ENCODE measurements around the gene DSTYK. TPM values are rescaled to one million over a fixed set of nuclear protein-coding genes. Genes with fewer than 3 reads are reported as not detected.

DSTYK gene
- polyA plus RNA-seq, 3 donors: 2.7 to 5.2 (median 3.0) TPM

DNA sequence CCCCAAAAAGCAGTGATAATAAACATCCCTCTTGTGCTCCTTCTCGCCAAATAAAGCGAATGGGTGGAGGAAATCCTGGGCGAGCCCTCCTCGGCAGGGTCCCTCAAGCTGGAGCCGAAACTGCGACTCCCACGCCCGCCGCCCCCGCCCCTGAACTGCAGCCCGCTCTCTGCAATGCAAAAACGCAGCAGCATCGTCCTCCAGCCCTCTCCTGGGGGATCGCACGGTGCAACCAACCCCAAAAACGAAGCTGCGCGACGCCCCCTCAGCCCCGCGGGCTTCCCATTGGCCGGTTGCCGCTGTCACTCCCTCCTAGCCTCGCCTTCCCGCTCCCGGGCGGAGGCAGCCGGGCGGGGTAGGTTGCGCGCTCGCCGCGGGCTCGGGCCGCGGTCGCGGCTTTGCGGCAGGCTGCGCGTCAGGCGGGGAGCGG, 16.1 kb upstream of the DSTYK start, which contains the start of gene TMCC2:
TSS of gene TMCC2 (plus strand) at position 363 of the 430 bp plus-strand sequence. CDS start 619 bp downstream, outside the sequence.
- 0 to 1% (median 1%) methylated on average over 43 to 44 of the region's 44 CpGs for WGBS, 3 donors
- H3K27ac ChIP-seq (ENCODE audit: low read depth, low read length): no peak within 1 kb of the TSS

DNA sequence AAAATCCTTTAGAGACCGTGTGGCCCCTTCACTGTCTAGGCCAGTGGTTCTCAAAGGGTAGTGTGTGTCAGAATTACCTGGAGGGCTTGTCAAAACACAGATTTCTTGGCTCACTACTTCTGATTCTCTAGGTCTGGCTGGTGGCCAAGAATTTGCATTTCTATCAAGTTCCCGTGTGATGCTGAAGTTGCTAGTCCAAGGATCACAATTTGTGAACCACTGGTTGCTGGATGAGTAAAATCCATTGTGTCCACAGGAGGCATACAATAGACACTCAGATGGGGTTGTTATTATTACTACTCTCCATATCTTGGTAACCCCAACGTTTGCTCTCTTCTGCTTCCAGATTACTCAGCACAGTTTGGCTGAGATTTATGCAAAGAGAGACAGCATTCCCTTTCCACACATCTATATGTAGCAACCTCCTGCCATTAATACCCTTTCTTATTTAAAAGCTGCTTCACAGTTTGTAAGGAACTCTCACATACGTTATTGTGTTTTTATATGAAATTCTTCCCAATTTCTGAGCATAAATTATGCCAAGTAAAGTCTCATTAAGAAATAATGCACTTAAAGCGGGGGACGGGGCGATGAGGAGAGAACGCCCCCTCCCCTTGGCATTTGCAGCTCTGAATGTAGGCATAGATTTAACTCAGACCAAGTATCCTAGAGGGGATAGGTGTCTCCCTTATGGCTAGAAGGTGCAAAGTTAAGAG, 15.5 kb upstream of the DSTYK start:
- no peak overlapping the region for H3K27ac ChIP-seq (ENCODE audit: low read depth, low read length)
- WGBS, 3 donors: 13 to 19% (median 13%) methylated on average over 8 of the region's 8 CpGs

DNA sequence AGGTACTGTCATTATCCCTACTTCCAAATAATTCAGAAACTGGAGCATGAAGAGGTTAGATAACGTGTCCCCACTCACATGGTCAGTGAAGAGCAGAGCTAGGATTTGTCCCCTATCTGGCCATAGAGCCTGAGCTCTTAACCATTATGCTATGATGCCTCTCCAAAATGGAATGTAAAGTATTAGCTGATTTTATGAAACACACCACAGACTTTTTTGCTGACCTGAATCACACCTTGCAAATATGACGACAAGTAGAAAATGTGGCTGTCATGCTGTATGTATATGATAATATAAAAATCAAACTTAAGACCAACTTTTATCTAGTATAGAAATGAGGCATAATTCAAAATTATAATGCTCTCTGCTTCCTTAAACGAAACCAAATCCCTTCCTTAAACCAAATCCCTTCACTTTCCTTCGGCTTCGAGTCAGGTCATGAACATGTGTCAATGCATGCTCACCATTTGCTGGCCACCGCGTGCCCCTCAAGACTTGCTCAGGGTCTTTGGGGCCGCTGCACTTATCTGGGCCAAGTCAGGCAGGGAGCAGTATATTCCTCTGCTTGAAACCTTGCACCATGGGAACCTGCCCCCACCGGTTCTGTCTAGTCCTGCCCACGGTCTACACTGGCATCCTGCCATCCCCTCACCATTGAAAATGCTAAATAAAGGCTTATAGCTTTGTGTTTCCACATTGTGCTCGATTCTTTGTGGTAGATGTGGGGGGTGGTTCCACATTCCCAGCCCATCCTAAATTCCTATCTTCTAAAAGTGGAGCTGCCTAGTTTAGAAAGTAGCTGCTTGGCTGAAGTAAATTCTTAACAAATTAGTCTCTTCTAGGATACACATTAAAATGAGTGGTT, 14.6 kb upstream of the DSTYK start:
- WGBS, 3 donors: 60 to 75% (median 68%) methylated on average over 11 of the region's 11 CpGs
- H3K27ac ChIP-seq (ENCODE audit: low read depth, low read length): no peak overlapping the region

DNA sequence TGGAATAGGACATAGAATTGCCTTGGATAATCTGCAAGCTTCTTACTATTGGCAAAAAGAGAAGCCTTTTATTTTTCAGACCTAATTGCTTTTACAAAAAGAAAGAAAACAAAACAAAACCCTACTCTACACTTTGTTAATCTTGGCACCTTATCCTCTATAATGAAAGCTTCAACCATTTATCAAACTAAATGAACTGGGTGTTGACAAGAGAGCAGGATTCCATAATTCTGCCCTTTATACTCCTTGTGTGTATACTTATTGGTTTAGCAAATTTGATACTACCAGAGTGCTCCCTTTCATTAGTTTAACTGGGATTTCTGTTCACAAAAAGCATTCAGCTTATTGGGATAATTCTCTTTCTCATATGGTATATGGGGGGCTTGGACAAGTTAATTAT, 13.2 kb upstream of the DSTYK start:
- no peak overlapping the region for H3K27ac ChIP-seq (ENCODE audit: low read depth, low read length)

DNA sequence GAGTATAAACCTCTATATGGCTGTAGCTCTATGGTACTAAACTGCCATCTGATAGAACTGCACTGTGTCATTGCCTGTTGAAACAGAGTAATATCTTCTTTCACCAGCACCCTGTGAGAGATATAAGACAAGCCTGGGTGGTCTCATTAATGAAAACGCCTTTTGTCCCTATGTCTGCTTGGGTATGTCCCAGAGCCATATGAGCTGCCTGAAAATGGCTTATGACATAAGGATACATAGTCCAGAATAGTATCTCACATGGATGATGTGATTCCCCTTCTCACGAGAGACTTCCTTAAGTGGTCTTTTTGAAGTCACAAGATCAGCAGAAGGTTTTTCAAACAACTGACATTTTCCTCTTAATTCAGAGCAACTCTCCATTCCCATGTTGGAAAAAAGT, 8.9 kb upstream of the DSTYK start:
- H3K27ac ChIP-seq (ENCODE audit: low read depth, low read length): no peak overlapping the region
- WGBS, 3 donors: 64 to 71% (median 67%) methylated on average over 2 of the region's 2 CpGs

DNA sequence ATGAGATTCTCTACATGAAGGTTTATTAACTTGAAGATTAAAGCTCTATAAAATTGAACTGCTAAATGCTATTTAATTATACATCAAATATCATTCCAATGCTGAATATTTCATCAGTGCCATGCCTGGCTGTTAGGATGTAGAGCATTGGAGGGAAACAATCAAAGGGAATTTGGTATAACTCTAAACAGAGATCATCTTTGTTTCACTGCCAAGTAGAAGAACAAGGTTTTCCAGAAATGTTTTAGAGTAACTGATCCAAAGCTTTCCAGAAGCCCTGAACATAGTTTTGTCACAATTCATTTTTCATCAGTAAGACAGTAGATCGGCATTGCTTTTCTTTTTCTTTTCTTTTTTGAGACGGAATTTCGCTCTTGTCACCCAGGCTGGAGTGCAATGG, 5.9 kb upstream of the DSTYK start:
- H3K27ac ChIP-seq (ENCODE audit: low read depth, low read length): no peak overlapping the region
- 45 to 76% (median 62%) methylated on average over 3 of the region's 3 CpGs for WGBS, 3 donors

DNA sequence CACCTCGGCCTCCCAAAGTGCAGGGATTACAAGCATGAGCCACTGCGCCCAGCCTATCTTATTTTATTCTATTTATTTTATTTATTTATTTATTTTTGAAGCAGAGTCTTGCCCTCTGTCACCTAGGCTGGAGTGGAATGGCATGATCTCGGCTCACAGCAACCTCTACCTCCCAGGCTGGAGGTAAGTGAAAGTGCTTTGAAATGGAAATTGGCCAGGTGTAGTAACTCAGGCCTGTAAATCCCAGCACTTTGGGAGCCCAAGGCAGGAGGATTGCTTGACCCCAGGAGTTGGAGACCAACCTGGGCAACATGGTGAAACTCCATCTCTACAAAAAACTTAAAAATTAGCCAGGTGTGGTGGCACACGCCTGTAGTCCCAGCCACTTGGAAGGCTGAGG, 5.1 kb upstream of the DSTYK start:
- 74 to 95% (median 92%) methylated on average over 4 of the region's 4 CpGs for WGBS, 3 donors
- no peak overlapping the region for H3K27ac ChIP-seq (ENCODE audit: low read depth, low read length)

DNA sequence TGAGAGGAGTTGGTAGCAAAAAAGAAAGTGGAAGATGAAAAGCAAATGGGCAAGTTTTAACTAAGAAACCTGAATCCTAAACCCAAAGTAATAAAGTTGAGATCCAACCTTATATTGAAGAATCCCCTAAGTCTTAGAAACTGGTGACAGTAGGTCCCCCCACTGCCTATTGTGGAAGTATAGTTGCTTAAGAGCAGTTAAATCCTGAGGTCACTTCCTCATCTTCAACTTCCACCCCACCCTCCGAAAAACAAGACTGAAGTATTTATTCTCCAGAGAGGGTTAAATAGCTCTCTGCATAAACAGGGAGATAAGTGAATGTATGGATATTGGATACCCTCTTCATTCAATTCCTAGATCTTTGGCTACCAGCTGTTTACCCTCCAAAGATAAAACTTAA, 3.3 kb upstream of the DSTYK start:
- no peak overlapping the region for H3K27ac ChIP-seq (ENCODE audit: low read depth, low read length)
- WGBS, 3 donors: 32 to 63% (median 41%) methylated on average over 1 of the region's 1 CpG

DNA sequence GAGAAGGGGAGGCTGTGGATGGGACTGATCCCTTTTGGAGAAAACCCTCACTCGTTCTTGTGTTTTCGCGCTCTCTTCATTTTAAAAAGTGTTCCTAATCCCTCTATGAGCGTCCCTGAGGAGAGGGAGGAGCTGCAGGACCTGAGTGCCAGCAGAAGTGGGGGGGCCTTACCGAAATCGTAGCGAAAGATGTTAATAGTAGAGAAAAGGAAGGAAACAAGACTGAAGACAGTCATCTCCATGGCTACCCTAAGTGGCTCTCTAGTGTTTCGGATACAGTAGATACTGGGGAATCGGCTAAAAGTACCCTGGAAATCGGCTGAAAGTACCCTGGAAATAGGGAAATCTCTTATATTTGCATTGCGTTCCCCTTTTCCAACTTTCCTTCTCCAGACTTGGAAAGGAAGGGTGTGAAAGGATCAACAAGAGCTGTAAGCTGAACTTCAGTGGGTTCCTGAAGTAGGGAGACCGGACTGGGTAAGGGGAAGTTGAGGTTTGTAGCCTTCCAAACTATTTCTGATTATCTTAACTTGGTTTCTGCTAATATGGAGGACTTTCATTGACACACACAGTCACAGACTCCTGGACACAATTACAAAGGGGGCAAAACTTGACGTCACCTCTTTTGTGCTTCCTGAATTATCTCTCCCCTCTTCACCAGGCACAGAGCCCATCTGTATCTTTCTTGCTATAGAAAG, 486 bp upstream of the DSTYK start:
- WGBS, 3 donors: 22 to 49% (median 26%) methylated on average over 13 of the region's 13 CpGs
- no peak overlapping the region for H3K27ac ChIP-seq (ENCODE audit: low read depth, low read length)

DNA sequence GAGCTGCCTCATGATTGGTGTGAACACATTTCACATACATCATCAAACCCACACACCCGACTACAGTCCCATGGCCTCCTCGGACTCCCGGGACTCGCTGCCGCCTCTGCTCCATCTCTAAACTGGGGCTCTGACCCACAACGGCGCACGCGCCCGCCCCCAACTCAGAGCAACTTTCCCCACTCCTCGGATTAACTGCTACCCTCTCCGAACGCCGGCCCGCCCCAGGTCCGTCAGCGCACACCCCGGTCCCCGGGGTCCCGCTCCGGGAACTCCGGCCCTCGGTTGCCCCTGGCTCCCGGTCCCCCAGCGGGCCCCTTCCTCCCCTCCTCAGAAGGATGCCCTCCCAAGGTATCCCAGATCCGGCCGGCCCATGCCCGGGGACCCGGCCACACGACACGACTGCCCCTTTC, 740 bp downstream of the DSTYK start:
- WGBS, 3 donors: 0% methylated on average over 24 to 31 of the region's 31 CpGs
- H3K27ac ChIP-seq (ENCODE audit: low read depth, low read length): no peak overlapping the region

DNA sequence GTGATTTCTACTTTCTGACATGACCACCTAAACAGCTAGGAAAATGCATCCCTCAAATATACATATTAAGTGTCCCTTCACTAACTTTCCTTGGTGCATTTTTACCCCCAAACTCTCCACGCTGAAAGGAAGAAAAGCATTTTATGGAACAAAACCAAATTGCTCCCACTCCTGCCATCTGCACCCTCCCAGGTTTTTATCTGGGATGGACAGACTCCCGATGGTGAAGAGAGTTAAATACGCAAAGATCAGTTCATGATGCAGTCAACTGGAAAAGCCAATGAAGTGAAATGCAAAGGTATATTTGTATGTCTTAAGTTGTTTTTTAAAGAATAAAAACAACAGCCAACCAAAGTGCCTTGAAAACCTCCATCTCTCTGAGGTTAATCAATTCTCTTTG, 2.7 kb downstream of the DSTYK start:
- no peak overlapping the region for H3K27ac ChIP-seq (ENCODE audit: low read depth, low read length)
- WGBS, 3 donors: 83 to 95% (median 93%) methylated on average over 3 of the region's 3 CpGs

DNA sequence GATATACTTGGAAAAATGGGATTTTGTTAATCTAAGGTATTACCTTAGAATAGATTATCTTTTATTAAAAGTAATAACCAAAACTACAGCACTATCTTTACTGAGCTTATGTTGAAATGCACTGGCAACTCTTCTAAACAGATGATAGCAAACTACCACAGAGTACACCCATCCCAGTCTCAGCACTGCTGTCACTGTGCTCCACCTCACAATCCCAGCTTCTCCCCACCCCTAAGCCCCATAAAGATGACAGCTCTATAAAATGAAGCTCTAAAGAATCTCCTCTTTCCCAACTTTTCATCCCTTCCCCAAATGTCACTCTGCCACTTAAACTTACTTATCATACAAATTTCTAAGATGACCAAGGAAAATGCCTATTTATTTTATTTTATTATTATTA, 6.4 kb downstream of the DSTYK start:
- H3K27ac ChIP-seq (ENCODE audit: low read depth, low read length): no peak overlapping the region

DNA sequence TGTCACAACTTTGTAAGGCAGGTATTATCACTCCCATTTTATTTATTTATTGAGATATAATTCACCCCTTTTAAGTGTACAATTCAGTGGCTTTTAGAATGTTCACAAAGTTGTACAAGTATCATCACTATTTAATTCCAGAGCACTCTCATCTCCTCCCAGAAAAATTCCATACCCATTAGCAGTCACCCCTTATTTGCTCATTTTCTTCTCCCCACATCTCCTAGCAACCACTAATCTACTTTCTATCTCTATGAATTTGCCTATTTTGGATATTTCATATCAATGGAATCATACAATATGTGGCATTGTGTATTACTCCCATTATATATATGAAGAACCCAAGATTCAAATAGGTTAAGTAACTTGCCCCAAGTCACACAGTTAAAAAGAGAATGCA, 7.0 kb downstream of the DSTYK start:
- no peak overlapping the region for H3K27ac ChIP-seq (ENCODE audit: low read depth, low read length)

DNA sequence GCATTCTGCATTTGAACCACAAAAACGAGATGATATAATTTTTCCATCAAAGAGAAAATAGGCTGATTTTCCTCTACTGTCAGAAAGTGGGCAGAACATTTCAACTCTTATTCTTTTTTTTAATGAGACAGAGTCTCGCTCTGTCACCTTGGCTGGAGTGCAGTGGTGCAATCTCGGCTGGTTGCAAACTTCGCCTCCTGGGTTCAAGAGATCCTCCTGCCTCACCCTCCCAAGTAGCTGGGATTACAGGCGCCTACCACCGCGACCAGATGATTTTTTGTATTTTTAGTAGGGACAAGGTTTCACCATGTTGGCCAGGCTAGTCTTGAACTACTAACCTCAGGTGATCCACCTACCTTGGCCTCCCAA, 11.6 kb downstream of the DSTYK start:
- no peak overlapping the region for H3K27ac ChIP-seq (ENCODE audit: low read depth, low read length)
- 88 to 91% (median 89%) methylated on average over 7 of the region's 7 CpGs for WGBS, 3 donors

DNA sequence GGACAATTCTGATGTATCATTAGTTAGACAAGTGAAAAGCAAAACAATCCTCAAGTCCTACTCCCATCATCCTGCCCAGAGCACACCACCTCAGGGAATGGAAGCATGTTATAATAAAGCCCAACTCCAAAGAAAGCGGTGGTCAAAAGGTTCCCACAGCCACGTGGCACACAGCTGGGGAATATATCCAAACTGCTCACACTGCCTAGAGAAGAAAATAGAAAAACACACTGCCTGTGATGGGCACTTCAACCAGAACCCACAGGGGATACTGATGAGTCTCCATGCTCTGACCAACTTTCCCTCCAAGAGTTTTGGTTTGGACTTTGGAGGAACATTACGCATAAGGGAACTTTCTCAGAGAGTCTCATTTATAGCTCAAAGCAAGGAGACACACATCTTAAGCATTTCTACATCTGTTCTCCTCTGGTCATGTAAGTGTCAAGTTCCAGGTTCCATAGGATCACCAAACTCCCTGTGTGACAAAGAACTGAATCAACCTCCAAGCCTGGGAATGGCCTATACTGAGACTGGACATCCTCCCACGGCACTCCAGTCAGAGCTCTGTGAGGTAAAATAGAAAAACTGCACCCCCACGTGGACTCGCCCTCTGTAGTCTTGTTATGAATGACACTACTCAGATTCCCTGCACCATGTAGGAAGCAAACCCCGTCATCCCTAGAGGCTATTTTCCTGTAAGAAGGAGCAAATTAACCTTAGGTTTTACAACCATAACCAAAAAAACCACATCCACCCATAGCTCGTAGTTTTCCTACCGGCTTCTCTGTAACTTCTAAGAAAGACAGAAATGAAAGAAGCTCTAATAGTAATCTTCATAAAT, 12.2 kb downstream of the DSTYK start:
- 68 to 82% (median 70%) methylated on average over 9 of the region's 9 CpGs for WGBS, 3 donors
- H3K27ac ChIP-seq (ENCODE audit: low read depth, low read length): no peak overlapping the region

DNA sequence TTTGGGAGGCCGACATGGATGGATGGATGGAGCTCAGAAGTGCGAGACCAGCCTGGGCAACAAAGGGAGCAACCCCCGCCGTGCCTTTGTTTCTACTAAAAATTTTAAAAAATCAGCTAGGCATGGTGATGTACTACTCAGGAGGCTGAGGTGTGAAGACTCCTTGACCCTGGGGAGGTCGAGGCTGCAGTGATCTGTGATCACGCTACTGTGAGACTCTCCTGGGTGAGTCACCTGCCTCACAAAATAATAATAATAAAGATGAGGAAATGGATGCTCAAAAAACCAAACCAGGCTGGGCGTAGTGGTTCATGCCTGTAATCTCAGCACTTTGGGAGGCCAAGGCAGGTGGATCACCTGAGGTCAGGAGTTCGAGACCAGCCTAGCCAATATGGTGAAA, 19.2 kb downstream of the DSTYK start:
- no peak overlapping the region for H3K27ac ChIP-seq (ENCODE audit: low read depth, low read length)
- 88 to 95% (median 93%) methylated on average over 8 of the region's 8 CpGs for WGBS, 3 donors

DNA sequence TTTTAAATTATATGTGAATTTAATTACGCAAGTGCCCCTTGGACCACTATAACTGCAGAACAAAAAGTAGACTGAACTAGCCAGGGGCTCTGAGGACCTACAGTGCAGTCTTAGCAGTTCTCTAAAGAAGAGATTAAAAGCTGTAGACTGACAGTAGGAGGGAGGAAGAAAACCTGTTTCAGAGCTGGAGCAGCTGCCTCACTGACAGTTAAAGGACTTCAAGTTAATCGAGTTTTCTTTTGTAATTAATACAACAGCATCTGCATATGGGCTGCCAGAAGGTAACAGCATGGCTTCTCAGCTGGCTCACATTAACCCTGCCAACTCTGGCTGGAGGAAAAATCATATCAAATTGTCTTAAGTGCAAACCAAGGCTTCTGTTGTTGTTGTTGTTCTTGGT, 19.9 kb downstream of the DSTYK start:
- WGBS, 3 donors: 24 to 53% (median 53%) methylated on average over 2 of the region's 2 CpGs
- H3K27ac ChIP-seq (ENCODE audit: low read depth, low read length): peak overlapping the region; percentile 29

DNA sequence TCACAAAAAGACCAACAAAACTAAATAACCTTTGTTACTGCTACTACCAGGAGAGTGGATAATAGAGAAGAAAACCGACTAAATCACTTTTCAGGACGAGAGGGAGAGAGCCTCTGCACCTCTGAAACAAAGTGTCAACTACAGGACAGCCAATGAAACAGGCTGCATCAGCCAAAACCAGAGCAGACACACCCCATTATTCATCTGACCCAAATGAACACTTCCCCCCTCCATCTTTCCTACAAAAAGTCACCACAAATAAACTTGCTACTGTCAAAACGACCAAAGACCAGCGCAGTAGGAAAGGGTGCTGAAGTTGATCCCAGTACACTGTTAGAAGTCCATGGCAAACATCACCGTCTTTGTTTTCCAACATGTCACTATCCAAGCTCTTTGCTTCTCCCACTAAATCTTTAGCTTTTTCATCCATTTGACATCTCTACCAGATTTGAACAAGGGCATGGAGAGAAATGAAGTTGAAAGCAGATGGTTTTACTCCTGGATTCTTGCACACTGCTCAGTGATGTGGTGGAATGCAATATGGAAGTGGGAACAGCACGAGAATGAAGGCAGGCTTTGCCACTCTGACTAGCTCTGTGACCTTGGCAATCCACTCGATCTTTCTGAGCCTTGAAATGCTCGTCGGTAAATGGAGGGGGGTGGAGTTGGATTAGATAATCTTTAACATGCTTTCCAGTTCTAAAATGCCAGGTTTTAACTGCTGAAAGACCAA, 20.5 kb downstream of the DSTYK start:
- peak overlapping the region; percentile 29 for H3K27ac ChIP-seq (ENCODE audit: low read depth, low read length)
- 25 to 65% (median 61%) methylated on average over 9 of the region's 9 CpGs for WGBS, 3 donors

Data from adipose tissue (tissue), 3 donors.